Measurements from ENCODE around the gene SLC23A3. TPM values are rescaled to one million over a fixed set of nuclear protein-coding genes. Genes with fewer than 3 reads are reported as not detected.
A peak's percentile ranks its signal among the peaks of the same experiment; 100 is the strongest.

The SLC23A3 gene
- total RNA-seq, 2 donors from 2014 or later = 2.9 to 7.7 TPM

DNA sequence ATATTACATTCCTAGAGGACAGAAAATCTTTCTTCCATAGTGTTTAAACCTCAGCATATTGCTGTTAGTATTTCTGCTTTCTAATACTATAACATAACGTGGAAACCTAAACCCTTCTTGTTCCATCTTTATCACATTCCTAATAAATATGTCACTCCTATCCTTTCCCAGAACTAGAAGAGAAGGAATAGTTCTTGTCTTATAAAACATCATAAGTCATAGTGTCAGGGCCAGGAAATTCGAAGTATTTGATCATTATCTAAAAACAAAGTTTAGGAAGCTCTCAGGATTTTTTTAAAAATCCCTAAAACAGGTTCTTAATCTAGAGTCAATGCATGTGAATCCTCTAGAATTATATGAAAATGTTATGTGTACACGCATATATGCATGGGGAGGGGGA, 11.2 kb downstream of the SLC23A3 start:
- ATAC-seq (replicated peaks) = no peak
- Mint-ChIP-seq H3K36me3 (ENCODE audit: low read depth) (peaks cover 34% of the 10 kb centered on the region), H3K9me3 (no peaks in the 10 kb centered on the region), H3K27ac (no peak overlapping the region), H3K4me3 (peak overlapping the region; percentile 84), H3K4me1 (peaks cover 15% of the 10 kb centered on the region), H3K27me3 (no peaks in the 10 kb centered on the region)

GRCh38 chr2:219158025-219158424, 11.8 kb downstream of the SLC23A3 start:
- Mint-ChIP-seq H3K27me3 (no peaks in the 10 kb centered on the region), H3K4me1 (peaks cover 15% of the 10 kb centered on the region), H3K36me3 (ENCODE audit: low read depth) (peaks cover 39% of the 10 kb centered on the region), H3K4me3 (no peak overlapping the region), H3K27ac (no peak overlapping the region), H3K9me3 (no peaks in the 10 kb centered on the region)
- no peak for ATAC-seq (replicated peaks)

DNA sequence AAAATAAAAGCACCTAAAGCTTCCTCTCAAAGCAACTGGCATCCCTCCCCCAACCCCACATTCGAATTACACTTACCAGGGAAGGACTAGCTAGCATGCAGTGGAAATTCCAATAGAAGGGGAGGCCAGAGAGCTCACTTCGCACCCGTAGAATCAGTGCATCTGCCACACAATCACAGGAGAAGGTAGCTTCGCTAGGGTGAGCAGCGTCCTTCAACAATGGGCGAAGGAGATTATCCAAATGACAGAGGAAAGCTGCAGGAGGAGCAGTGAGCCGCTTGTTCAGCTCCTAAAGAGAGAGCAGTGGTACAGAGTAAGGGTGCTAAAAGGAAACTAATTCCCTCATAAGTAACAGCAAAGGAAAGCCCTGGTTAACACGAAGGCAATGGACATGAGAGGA, 12.4 kb downstream of the SLC23A3 start:
- no peak for ATAC-seq (replicated peaks)
- Mint-ChIP-seq H3K27ac (no peak overlapping the region), H3K9me3 (no peaks in the 10 kb centered on the region), H3K27me3 (no peaks in the 10 kb centered on the region), H3K36me3 (ENCODE audit: low read depth) (peaks cover 41% of the 10 kb centered on the region), H3K4me3 (no peak overlapping the region), H3K4me1 (peaks cover 15% of the 10 kb centered on the region)

GRCh38 chr2:219155054-219155644, 14.7 kb downstream of the SLC23A3 start:
- Mint-ChIP-seq H3K27me3 (no peaks in the 10 kb centered on the region), H3K4me3 (no peak overlapping the region), H3K36me3 (ENCODE audit: low read depth) (peaks cover 63% of the 10 kb centered on the region), H3K4me1 (peaks cover 5% of the 10 kb centered on the region), H3K27ac (no peak overlapping the region), H3K9me3 (no peaks in the 10 kb centered on the region)
- peak; percentile 54 for ATAC-seq (replicated peaks)

- ATAC-seq (replicated peaks) = no peak
- no peak overlapping the region for H3K27ac Mint-ChIP-seq
- no peaks in the 10 kb centered on the region for H3K27me3 Mint-ChIP-seq
- H3K36me3 Mint-ChIP-seq (ENCODE audit: low read depth) = peaks cover 93% of the 10 kb centered on the region
- H3K4me3 Mint-ChIP-seq = no peak overlapping the region
- no peaks in the 10 kb centered on the region for H3K4me1 Mint-ChIP-seq
- H3K9me3 Mint-ChIP-seq = no peaks in the 10 kb centered on the region
Measured at GRCh38 chr2:219149667-219150066, 20.2 kb downstream of the SLC23A3 start.

GRCh38 chr2:219142329-219142728, 27.5 kb downstream of the SLC23A3 start:
- ATAC-seq (replicated peaks) = no peak
- peaks cover 98% of the 10 kb centered on the region for H3K36me3 Mint-ChIP-seq (ENCODE audit: low read depth)
- no peak overlapping the region for H3K27ac Mint-ChIP-seq
- no peaks in the 10 kb centered on the region for H3K9me3 Mint-ChIP-seq
- no peak overlapping the region for H3K4me3 Mint-ChIP-seq
- no peaks in the 10 kb centered on the region for H3K27me3 Mint-ChIP-seq
- H3K4me1 Mint-ChIP-seq = no peaks in the 10 kb centered on the region

DNA sequence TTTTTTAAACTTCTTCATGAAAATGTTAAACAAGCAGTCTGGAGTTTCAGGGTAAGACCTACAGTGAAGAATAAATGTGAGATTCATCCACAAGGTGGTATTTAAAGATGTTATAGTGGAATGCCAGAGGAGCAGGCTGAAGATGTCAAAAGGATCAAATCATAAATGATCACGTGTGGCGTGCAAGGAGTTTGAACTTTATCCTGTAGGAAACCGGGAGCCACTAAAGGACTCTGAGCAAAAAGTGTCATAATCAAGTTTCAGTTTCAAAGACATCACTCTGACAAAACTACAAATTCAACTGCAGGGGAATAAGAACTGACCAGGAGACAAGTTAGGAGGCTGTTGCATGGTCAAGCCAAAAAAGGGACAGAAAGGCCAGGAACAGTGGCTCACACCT, 29.1 kb downstream of the SLC23A3 start:
- H3K9me3 Mint-ChIP-seq = no peaks in the 10 kb centered on the region
- peaks cover 86% of the 10 kb centered on the region for H3K36me3 Mint-ChIP-seq (ENCODE audit: low read depth)
- H3K27ac Mint-ChIP-seq = no peak overlapping the region
- H3K4me3 Mint-ChIP-seq = no peak overlapping the region
- ATAC-seq (replicated peaks) = no peak
- no peaks in the 10 kb centered on the region for H3K27me3 Mint-ChIP-seq
- no peaks in the 10 kb centered on the region for H3K4me1 Mint-ChIP-seq

- no peak for ATAC-seq (replicated peaks)
- H3K4me3 Mint-ChIP-seq = no peak overlapping the region
Measured at GRCh38 chr2:219133976-219134375, 35.9 kb downstream of the SLC23A3 start.

DNA sequence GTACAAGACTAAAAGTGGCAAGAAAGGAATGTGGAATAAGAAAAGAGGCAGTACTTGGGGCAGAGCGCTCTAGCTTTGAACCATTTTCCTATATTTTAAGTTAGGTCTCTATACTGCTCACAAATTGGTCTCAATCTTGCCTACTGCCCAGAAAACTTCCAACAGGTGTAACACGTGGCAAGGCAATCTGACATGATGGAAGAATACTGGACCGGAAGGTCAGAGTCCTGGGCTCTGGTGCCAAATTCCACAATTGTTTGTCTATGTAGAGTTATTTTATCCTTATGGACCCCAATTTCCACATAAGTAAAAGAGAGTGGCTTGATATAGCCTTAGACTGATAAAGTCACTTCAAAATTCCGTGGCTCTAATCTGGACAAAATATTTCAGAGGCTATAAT, 38.1 kb downstream of the SLC23A3 start:
- Mint-ChIP-seq H3K36me3 (ENCODE audit: low read depth) (peaks cover 10% of the 10 kb centered on the region), H3K27ac (no peak overlapping the region), H3K4me1 (no peaks in the 10 kb centered on the region), H3K27me3 (no peaks in the 10 kb centered on the region), H3K9me3 (no peaks in the 10 kb centered on the region), H3K4me3 (no peak overlapping the region)
- ATAC-seq (replicated peaks) = no peak

More at GRCh38 chr2:219133976-219134375, 35.9 kb downstream of the SLC23A3 start:
- Mint-ChIP-seq H3K27ac (no peak overlapping the region), H3K27me3 (no peaks in the 10 kb centered on the region), H3K4me1 (no peaks in the 10 kb centered on the region), H3K36me3 (ENCODE audit: low read depth) (peaks cover 30% of the 10 kb centered on the region), H3K9me3 (no peaks in the 10 kb centered on the region)

DNA sequence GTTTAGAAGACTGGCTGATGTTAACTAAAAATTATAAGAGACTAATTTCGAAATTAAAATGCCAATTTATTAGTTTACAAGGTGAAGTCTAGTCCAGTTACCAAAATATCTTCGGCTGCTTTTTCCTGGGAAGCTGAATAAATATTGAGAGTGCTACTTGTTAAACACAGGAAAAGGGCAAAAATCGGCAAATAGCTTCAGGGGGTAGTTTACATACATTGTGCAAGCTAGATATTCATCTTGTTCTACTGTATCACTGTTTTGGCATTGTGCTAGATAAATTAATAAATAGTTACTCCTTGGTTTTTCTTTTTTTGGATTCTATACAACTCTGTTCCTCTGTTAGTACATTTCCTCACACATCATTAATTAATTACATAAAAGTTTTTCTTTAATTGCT, 38.5 kb downstream of the SLC23A3 start:
- peaks cover 10% of the 10 kb centered on the region for H3K36me3 Mint-ChIP-seq (ENCODE audit: low read depth)
- H3K27me3 Mint-ChIP-seq = no peaks in the 10 kb centered on the region
- H3K4me1 Mint-ChIP-seq = no peaks in the 10 kb centered on the region
- ATAC-seq (replicated peaks) = no peak
- H3K27ac Mint-ChIP-seq = no peak overlapping the region
- no peak overlapping the region for H3K4me3 Mint-ChIP-seq
- H3K9me3 Mint-ChIP-seq = no peaks in the 10 kb centered on the region

GRCh38 chr2:219129589-219129988, 40.2 kb downstream of the SLC23A3 start:
- ATAC-seq (replicated peaks) = no peak
- H3K27me3 Mint-ChIP-seq = no peaks in the 10 kb centered on the region
- H3K36me3 Mint-ChIP-seq (ENCODE audit: low read depth) = peaks cover 10% of the 10 kb centered on the region
- no peaks in the 10 kb centered on the region for H3K9me3 Mint-ChIP-seq
- H3K4me1 Mint-ChIP-seq = peaks cover 10% of the 10 kb centered on the region
- H3K4me3 Mint-ChIP-seq = no peak overlapping the region
- no peak overlapping the region for H3K27ac Mint-ChIP-seq

DNA sequence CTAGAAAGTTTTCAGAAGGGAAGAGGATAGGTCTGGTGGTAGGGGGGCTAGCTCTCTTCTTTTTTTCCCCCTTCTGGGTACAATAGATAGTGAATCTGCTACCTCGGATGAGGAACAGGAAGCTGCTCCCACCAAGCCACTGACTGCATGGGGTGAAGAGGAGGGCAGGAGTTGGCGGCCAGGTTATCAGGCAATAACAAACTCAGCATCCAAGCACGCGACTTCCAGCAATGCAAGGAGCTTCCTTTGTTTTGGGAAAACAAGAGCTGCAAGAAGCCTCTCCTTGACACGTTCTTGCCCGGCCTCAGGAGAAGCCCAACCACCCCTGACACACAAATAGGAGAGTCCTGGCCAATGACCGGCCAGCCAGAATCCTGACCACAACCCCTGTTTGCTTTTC, 41.4 kb downstream of the SLC23A3 start:
- H3K27ac Mint-ChIP-seq = no peak overlapping the region
- ATAC-seq (replicated peaks) = no peak
- H3K9me3 Mint-ChIP-seq = no peaks in the 10 kb centered on the region
- no peaks in the 10 kb centered on the region for H3K27me3 Mint-ChIP-seq
- no peaks in the 10 kb centered on the region for H3K36me3 Mint-ChIP-seq (ENCODE audit: low read depth)
- peaks cover 16% of the 10 kb centered on the region for H3K4me1 Mint-ChIP-seq
- no peak overlapping the region for H3K4me3 Mint-ChIP-seq

DNA sequence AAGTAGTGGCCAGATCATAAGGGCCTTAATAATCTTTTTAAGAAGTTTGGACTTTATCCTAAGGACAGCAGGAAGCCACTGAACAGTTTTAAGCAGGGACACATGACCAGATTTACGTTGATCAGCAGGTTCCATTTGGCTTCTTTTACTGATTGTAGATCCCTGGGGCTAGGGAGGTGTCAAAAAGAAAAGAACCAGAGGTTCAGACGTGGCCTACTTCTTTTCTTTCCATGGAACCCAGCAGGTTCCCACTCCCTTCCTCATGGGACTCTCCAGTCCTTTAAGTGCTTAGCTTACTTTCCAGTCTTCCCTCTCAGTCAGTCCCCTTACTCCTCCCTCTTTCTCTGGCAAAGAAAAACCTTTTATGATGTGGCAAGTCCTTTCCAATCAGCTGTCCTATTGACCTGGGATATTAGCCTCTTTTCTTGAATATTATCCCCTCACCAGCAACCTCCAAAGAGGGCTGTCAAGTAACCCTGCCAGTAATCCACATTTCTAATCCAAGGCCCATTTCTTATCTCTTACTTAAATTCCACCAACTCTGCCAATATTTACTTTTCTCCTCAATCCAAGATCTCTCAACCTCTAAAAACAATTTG, 42.7 kb downstream of the SLC23A3 start:
- H3K9me3 Mint-ChIP-seq = no peaks in the 10 kb centered on the region
- no peak overlapping the region for H3K4me3 Mint-ChIP-seq
- H3K36me3 Mint-ChIP-seq (ENCODE audit: low read depth) = no peaks in the 10 kb centered on the region
- H3K27me3 Mint-ChIP-seq = no peaks in the 10 kb centered on the region
- H3K4me1 Mint-ChIP-seq = peaks cover 16% of the 10 kb centered on the region
- no peak for ATAC-seq (replicated peaks)
- no peak overlapping the region for H3K27ac Mint-ChIP-seq

GRCh38 chr2:219126555-219126954, 43.3 kb downstream of the SLC23A3 start:
- H3K27me3 Mint-ChIP-seq = no peaks in the 10 kb centered on the region
- no peaks in the 10 kb centered on the region for H3K36me3 Mint-ChIP-seq (ENCODE audit: low read depth)
- no peak overlapping the region for H3K4me3 Mint-ChIP-seq
- ATAC-seq (replicated peaks) = no peak
- H3K9me3 Mint-ChIP-seq = no peaks in the 10 kb centered on the region
- H3K4me1 Mint-ChIP-seq = peaks cover 16% of the 10 kb centered on the region
- H3K27ac Mint-ChIP-seq = no peak overlapping the region

- Mint-ChIP-seq H3K9me3 (no peaks in the 10 kb centered on the region), H3K4me3 (no peak overlapping the region), H3K36me3 (ENCODE audit: low read depth) (peaks cover 5% of the 10 kb centered on the region), H3K4me1 (peaks cover 16% of the 10 kb centered on the region), H3K27ac (no peak overlapping the region), H3K27me3 (no peaks in the 10 kb centered on the region)
- no peak for ATAC-seq (replicated peaks)
Measured at GRCh38 chr2:219125886-219126270, 44.0 kb downstream of the SLC23A3 start.
